Activated CD4-positive, alpha-beta T cell treated with anti-CD3 and anti-CD28 coated beads for 1 hour (primary cell): Measurements from ENCODE around the gene MCHR2.

Source experiments
- DNase-seq: peaks from one replicate; pipeline ENCODE4 v3.0.0-alpha.2; 2020

The MCHR2 gene

DNA sequence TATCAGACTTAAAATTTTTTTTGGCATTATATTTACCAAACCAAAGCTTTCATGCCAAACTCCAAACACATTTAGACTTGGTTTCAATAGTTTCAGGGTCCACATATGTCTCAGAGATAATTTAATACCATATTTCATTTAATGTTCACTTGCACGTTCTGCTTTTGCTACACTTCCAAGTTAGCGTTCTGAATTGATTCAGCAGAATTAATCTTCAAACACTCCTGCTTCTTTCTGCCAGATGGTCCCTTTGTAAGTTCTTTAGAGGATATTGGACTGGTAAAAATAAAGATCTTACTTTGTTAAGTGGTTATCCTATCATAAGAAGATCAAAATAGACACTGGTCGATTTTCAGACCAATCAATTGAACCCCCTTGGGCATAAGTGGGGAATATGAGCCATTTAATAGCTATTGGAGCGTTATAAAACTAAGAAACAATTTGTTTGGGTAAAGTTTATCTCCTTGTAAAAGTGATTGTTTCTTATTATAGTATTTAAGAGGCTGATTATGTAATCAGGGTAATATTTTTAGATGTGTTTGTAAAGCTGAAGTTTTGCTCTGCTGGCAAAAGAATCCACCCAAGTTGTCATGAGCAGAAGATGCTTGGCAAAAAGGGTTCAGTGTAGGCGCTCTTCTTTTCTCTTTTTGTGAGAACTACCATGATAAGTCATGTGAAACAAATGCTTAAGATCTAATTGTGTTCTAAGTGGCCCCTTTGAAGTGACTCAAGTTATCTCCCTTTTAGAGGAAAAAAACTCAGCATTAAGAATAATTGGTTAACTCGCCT is 92.2 kb downstream of the MCHR2 start:
- DNase-seq: no peak

GRCh38 chr6:99894815-99895214 is 99.2 kb downstream of the MCHR2 start:
- no peak for DNase-seq

DNA sequence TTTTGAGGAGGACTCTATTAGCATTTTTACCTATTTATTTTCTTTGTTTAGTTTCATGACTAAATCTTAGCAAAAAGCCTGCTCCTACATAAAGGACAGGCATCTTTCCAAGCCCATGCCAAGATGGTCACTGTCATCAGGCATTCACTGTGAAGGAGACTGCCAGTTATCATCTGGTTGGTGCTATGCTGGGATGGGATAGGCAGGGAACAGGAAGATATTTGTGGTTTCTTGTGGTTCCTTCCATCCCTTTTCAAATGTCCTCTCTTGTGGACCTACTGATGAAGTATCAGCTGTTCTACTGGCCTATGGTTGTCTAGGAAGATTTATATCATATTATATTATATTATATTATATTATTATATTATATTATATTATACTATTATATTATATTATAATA is 107.0 kb downstream of the MCHR2 start:
- DNase-seq: no peak

GRCh38 chr6:99885051-99885450 is 109.0 kb downstream of the MCHR2 start:
- no peak for DNase-seq

GRCh38 chr6:99882128-99882702 is 111.8 kb downstream of the MCHR2 start:
- DNase-seq: no peak

DNA sequence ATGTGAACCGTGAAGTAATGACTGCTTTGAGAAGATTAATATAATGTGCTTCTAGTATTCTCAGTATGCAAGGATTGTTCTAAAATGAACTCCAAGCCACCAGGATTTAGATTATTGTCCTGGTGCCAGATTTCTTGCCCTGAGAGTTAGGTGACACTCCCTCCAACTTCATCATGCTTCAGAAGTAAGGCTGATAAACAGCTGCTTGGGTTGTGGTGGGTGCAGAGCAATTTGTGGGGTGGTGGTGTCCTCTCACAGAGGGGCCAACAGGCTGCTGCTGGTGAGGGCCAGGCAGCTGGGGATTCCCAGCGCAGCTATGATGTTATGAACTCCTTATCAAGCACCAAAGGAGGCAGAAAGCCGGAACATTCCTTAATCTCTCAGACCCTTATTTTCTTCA is 114.6 kb downstream of the MCHR2 start:
- no peak for DNase-seq

DNA sequence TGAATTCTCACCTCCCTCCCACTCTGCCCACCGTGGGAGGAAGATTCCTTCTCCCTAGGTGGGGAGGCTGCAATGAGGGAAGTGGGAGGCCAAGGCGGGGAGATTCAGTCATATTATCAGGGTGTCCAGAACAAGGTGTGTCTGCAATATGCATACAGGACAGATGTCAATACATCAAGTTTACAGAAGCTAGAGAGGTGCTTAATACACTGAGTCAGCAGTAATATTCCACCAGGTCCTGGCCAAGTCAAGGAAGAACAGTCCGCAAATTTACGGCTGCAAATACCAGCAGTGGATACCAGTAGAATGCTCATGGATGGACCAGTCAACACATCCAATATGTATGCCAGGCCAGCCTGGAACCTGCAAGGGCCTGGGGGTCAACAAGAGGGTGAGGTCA is 119.0 kb downstream of the MCHR2 start:
- DNase-seq: no peak

GRCh38 chr6:99873084-99873483 is 120.9 kb downstream of the MCHR2 start:
- no peak for DNase-seq

GRCh38 chr6:99871641-99872040 is 122.4 kb downstream of the MCHR2 start:
- no peak for DNase-seq
